Type B pancreatic cell (in vitro differentiated cells): ENCODE measurements around the gene ADGRL3. TPM values are rescaled to one million over a fixed set of nuclear protein-coding genes. Genes with fewer than 3 reads are reported as not detected.

Experiments used
- DNase-seq: peaks from one replicate; pipeline ENCODE4 v3.0.0; 2021; ENCODE audit warnings: mixed read lengths; ENCODE audit not compliant: unreplicated experiment; ENCODE audit errors: extremely low spot score
- H3K27ac Mint-ChIP-seq: 2 replicates; pipeline ENCODE4 v1.8.0; 2021; ENCODE audit warnings: mild to moderate bottlenecking, mixed read lengths
- H3K27me3 Mint-ChIP-seq: 2 replicates; pipeline ENCODE4 v1.8.0; 2021; ENCODE audit warnings: mixed read lengths
- H3K36me3 Mint-ChIP-seq: 2 replicates; pipeline ENCODE4 v1.8.0; 2021; ENCODE audit warnings: mixed read lengths
- H3K4me1 Mint-ChIP-seq: one replicate; pipeline ENCODE4 v1.8.0; 2021; ENCODE audit warnings: mixed read lengths; ENCODE audit not compliant: unreplicated experiment
- H3K4me3 Mint-ChIP-seq: 2 replicates; pipeline ENCODE4 v1.8.0; 2021; ENCODE audit warnings: mild to moderate bottlenecking, mixed read lengths
- H3K9me3 Mint-ChIP-seq: 2 replicates; pipeline ENCODE4 v1.8.0; 2021; ENCODE audit warnings: mixed read lengths
- total RNA-seq: library from RNA; stranded (reverse); gene quantifications from 2 replicates; pipeline ENCODE4 v1.2.1, GENCODE V29; 2021; ENCODE audit warnings: low replicate concordance
- TF ChIP-seq, protein P1 (sequence below): fragments of 200-600 bp; sonication (generic); conservative IDR thresholded peaks from 2 replicates; pipeline ENCODE4 v1.5.0; 2021; ENCODE audit warnings: antibody characterized with exemption, mild to moderate bottlenecking

The ADGRL3 gene
- total RNA-seq, 1 donor from 2014 or later, result 53.5 TPM

DNA sequence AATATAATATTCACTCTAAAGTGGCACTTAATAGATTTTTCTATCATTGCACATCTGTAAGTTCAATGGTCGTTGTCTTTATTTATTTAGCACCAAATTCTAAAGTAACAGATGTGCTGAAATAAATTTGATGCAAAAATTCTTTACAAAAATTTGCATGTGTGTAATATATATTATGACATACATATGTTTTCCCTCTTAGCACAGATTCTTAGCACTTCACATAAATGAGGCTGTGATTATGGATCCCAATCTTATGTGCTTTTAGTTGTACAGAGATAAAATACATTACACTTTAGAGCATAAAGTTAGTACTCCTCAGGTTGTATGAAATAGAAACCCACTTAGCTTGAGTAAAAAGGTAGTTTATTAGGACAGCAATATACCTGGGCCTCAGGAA, 915.1 kb downstream of the ADGRL3 start:
- H3K4me1 Mint-ChIP-seq, result peaks cover 18% of the 10 kb centered on the region
- no peaks in the 10 kb centered on the region for H3K9me3 Mint-ChIP-seq
- no peaks in the 10 kb centered on the region for H3K27me3 Mint-ChIP-seq
- no peak overlapping the region for H3K27ac Mint-ChIP-seq
- TF ChIP-seq, protein P1, sequence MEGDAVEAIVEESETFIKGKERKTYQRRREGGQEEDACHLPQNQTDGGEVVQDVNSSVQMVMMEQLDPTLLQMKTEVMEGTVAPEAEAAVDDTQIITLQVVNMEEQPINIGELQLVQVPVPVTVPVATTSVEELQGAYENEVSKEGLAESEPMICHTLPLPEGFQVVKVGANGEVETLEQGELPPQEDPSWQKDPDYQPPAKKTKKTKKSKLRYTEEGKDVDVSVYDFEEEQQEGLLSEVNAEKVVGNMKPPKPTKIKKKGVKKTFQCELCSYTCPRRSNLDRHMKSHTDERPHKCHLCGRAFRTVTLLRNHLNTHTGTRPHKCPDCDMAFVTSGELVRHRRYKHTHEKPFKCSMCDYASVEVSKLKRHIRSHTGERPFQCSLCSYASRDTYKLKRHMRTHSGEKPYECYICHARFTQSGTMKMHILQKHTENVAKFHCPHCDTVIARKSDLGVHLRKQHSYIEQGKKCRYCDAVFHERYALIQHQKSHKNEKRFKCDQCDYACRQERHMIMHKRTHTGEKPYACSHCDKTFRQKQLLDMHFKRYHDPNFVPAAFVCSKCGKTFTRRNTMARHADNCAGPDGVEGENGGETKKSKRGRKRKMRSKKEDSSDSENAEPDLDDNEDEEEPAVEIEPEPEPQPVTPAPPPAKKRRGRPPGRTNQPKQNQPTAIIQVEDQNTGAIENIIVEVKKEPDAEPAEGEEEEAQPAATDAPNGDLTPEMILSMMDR, result no peak
- no peak overlapping the region for H3K4me3 Mint-ChIP-seq
- H3K36me3 Mint-ChIP-seq, result no peaks in the 10 kb centered on the region
- no peak for DNase-seq

DNA sequence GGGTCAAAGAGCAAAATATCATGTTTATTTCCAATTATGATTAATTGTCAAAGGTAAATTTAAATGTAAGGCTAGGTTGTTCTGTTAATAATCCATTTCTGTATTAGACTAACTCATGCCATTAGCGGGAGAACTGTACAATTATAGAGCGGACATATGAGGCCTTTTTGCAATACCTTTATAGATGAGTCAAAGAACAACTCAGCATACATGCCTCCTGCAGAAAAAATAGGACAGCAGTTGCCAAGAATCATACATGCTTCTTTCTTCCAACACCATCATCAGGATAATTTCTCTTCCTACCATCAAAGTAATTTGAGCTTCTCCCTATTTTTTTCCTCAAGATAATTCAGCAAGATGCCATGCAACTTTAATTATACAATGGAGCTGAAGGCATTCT, 917.8 kb downstream of the ADGRL3 start:
- no peak for DNase-seq
- H3K36me3 Mint-ChIP-seq, result no peaks in the 10 kb centered on the region
- H3K27ac Mint-ChIP-seq, result no peak overlapping the region
- peaks cover 21% of the 10 kb centered on the region for H3K4me1 Mint-ChIP-seq
- no peaks in the 10 kb centered on the region for H3K9me3 Mint-ChIP-seq
- no peaks in the 10 kb centered on the region for H3K27me3 Mint-ChIP-seq
- TF ChIP-seq, protein P1, result no peak
- no peak overlapping the region for H3K4me3 Mint-ChIP-seq

DNA sequence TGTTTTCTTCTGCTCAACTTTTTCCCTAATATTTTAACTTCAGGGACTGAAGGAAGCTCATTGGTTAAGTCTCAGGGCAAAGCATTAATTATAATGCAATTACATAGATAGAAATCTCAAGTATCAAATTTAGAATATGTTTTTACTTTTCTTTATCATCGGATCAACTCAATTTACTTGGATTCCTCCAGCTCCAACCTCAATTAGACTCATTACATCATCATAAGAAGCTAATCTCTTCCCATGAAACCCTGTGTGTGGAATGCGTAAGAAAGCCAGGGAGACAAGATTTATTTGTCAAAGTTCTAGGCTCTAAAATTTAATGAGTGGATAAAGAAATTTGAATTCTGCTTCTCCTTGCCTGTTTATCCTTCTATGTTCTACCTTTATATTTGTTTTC, 918.4 kb downstream of the ADGRL3 start:
- no peak for DNase-seq
- TF ChIP-seq, protein P1, result no peak
- H3K9me3 Mint-ChIP-seq, result no peaks in the 10 kb centered on the region
- H3K27ac Mint-ChIP-seq, result no peak overlapping the region
- H3K4me1 Mint-ChIP-seq, result peaks cover 21% of the 10 kb centered on the region
- H3K4me3 Mint-ChIP-seq, result no peak overlapping the region
- H3K27me3 Mint-ChIP-seq, result no peaks in the 10 kb centered on the region
- H3K36me3 Mint-ChIP-seq, result no peaks in the 10 kb centered on the region

DNA sequence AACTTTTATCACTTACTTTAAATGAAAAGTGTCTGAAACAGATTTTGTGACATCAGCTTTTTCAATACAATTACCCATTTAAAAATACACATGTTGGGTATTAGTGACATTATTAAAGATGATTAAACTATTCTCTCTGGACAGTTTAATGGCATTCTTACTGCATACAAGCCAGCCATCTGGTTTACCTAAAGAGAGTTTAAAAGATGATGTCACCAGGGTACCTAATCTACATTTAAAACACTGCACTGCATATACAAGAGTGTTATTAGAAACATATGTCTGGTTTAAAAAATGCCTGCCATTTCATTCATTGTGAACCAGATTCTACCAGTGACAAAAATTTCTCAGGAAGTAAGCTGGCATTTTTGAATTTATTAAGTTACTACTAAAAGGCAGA, 919.1 kb downstream of the ADGRL3 start:
- Mint-ChIP-seq H3K36me3 (no peaks in the 10 kb centered on the region), H3K9me3 (peaks cover 1% of the 10 kb centered on the region), H3K4me1 (peaks cover 21% of the 10 kb centered on the region), H3K27me3 (no peaks in the 10 kb centered on the region), H3K4me3 (no peak overlapping the region), H3K27ac (no peak overlapping the region)
- TF ChIP-seq, protein P1, result no peak
- no peak for DNase-seq

DNA sequence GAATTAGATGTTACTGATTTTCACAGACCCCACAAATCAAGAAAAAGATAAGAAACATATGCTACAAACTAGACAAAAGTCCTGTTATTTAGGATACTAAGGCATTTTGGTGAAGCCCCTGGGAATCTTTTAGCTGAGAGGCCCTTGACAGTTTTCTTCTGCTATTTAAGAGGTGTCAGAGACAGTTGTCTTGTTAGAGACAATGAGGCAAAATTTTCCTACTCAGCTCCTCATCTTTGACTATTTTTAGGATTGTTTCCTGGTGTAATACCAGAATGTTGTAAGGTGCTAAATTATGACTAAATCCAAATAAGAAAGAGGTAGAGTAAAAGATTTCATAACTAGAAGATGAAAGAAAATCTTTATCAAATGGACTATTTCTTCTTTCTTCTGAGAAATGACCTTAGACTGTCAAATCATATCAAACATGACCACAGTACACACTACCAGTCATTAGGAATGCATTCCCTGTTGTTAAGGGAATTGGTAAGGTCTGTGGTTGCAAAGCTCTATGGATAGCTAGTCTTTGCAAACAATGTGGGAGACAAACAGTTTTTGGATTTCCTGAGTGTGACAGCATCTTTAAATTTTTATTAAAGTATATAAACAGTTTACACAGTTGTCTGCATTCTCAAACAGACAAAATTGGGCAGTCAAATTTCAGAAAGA, 926.1 kb downstream of the ADGRL3 start:
- TF ChIP-seq, protein P1, result no peak
- H3K36me3 Mint-ChIP-seq, result no peaks in the 10 kb centered on the region
- H3K4me3 Mint-ChIP-seq, result no peak overlapping the region
- no peak for DNase-seq
- H3K4me1 Mint-ChIP-seq, result peaks cover under 1% of the 10 kb centered on the region
- no peak overlapping the region for H3K27ac Mint-ChIP-seq
- no peaks in the 10 kb centered on the region for H3K27me3 Mint-ChIP-seq
- peaks cover 7% of the 10 kb centered on the region for H3K9me3 Mint-ChIP-seq
